ENCODE data around the gene GALNT13. TPM values are rescaled to one million over a fixed set of nuclear protein-coding genes. Genes with fewer than 3 reads are reported as not detected.

GALNT13 gene
- total RNA-seq = under 0.01 and 0.33 TPM in 2 replicates

- DNase-seq = no peak
Observed at GRCh38 chr2:153871231-153872221, at the start of gene GALNT13. Gene GALNT13 (plus strand): TSS chr2:153871922.

GRCh38 chr2:153823880-153824279, 47.8 kb upstream of the GALNT13 start:
- DNase-seq = no peak

- DNase-seq = no peak
Observed at GRCh38 chr2:153828335-153828734, 43.4 kb upstream of the GALNT13 start.

GRCh38 chr2:153834662-153835061, 37.1 kb upstream of the GALNT13 start:
- no peak for DNase-seq

- no peak for DNase-seq
Observed at GRCh38 chr2:153858250-153858649, 13.5 kb upstream of the GALNT13 start.

- DNase-seq = no peak
Observed at GRCh38 chr2:153864022-153864421, 7.7 kb upstream of the GALNT13 start.

- no peak for DNase-seq
Observed at GRCh38 chr2:153866595-153866994, 5.1 kb upstream of the GALNT13 start.

- DNase-seq = no peak
Observed at GRCh38 chr2:153870308-153870707, 1.4 kb upstream of the GALNT13 start.

GRCh38 chr2:153872311-153873051, 759 bp downstream of the GALNT13 start:
- DNase-seq = no peak

GRCh38 chr2:153873052-153874048, 1.6 kb downstream of the GALNT13 start:
- no peak for DNase-seq

GRCh38 chr2:153875801-153876466, 4.2 kb downstream of the GALNT13 start:
- no peak for DNase-seq

GRCh38 chr2:153880926-153881325, 9.2 kb downstream of the GALNT13 start:
- no peak for DNase-seq

- DNase-seq = no peak
Observed at GRCh38 chr2:153886833-153887232, 15.1 kb downstream of the GALNT13 start.

GRCh38 chr2:153890576-153890975, 18.9 kb downstream of the GALNT13 start:
- no peak for DNase-seq

- DNase-seq = no peak
Observed at GRCh38 chr2:153891051-153891450, 19.3 kb downstream of the GALNT13 start.

GRCh38 chr2:153912798-153913396, 41.2 kb downstream of the GALNT13 start:
- no peak for DNase-seq

- DNase-seq = no peak
Observed at GRCh38 chr2:153917570-153917969, 45.8 kb downstream of the GALNT13 start.

GRCh38 chr2:153935511-153935910, 63.8 kb downstream of the GALNT13 start:
- no peak for DNase-seq

- DNase-seq = no peak
Observed at GRCh38 chr2:153939124-153939796, 67.5 kb downstream of the GALNT13 start.

- no peak for DNase-seq
Observed at GRCh38 chr2:153940511-153940910, 68.8 kb downstream of the GALNT13 start.

GRCh38 chr2:153944800-153945199, 73.1 kb downstream of the GALNT13 start:
- no peak for DNase-seq
